Mesothelial cell of epicardium (in vitro differentiated cells): ENCODE results near the gene SNUPN. TPM values are rescaled to one million over a fixed set of nuclear protein-coding genes. Genes with fewer than 3 reads are reported as not detected.

ENCODE experiments used
- DNase-seq, 2 experiments: peaks; one replicate each; pipeline ENCODE4 v3.0.0; 2021; ENCODE audit warnings: low spot score in 2 of 2; ENCODE audit not compliant: unreplicated experiment in 2 of 2
- H3K27ac Mint-ChIP-seq: 2 replicates; pipeline ENCODE4 v1.8.0; 2021; ENCODE audit warnings: mixed read lengths
- H3K27me3 Mint-ChIP-seq: 2 replicates; pipeline ENCODE4 v1.8.0; 2021; ENCODE audit warnings: low read depth, mixed read lengths
- H3K36me3 Mint-ChIP-seq: 2 replicates; pipeline ENCODE4 v1.8.0; 2021; ENCODE audit warnings: mixed read lengths
- H3K4me1 Mint-ChIP-seq: 2 replicates; pipeline ENCODE4 v1.8.0; 2021; ENCODE audit warnings: mixed read lengths
- H3K4me3 Mint-ChIP-seq: 2 replicates; pipeline ENCODE4 v1.8.0; 2021; ENCODE audit warnings: mild to moderate bottlenecking, moderate library complexity, mixed read lengths
- H3K9me3 Mint-ChIP-seq: 2 replicates; pipeline ENCODE4 v1.8.0; 2021; ENCODE audit warnings: mixed read lengths
- CTCF ChIP-seq: fragments of 200-600 bp; sonication (generic); IDR thresholded peaks from one replicate; pipeline ENCODE4 v1.5.0; 2021; ENCODE audit warnings: antibody characterized with exemption; ENCODE audit not compliant: unreplicated experiment
- total RNA-seq: library from RNA; stranded (reverse); gene quantifications from 3 replicates; pipeline ENCODE4 v1.2.1, GENCODE V29; 2021

The SNUPN gene
- total RNA-seq, 1 donor from 2014 or later, result 23.0 TPM

GRCh38 chr15:75551091-75551490 lies 74.4 kb downstream of the SNUPN start:
- Mint-ChIP-seq H3K4me1 (no peaks in the 10 kb centered on the region), H3K27me3 (no peaks in the 10 kb centered on the region), H3K4me3 (no peak overlapping the region), H3K27ac (peak overlapping the region; percentile 6), H3K36me3 (no peaks in the 10 kb centered on the region), H3K9me3 (no peaks in the 10 kb centered on the region)
- TF ChIP-seq CTCF, result no peak
- DNase-seq, result no peak

Other genes starting within 250 kb of the SNUPN start
- 86.6 to 91.5 TPM (median 87.4 TPM) in 3 replicates for gene SIN3A, start 174.0 kb downstream of the SNUPN start, total RNA-seq
- gene PTPN9, start 46.4 kb downstream of the SNUPN start, total RNA-seq, result 32.1 to 36.2 TPM (median 32.1 TPM) in 3 replicates
- 38.6 to 43.6 TPM (median 39.0 TPM) in 3 replicates for gene IMP3, start 14.5 kb upstream of the SNUPN start, total RNA-seq
- gene SNX33, start 22.2 kb upstream of the SNUPN start, total RNA-seq, result 22.1 to 23.3 TPM (median 22.8 TPM) in 3 replicates
- gene CSPG4, start 87.1 kb upstream of the SNUPN start, total RNA-seq, result 11.3 to 11.8 TPM (median 11.4 TPM) in 3 replicates
- 30.1 to 32.0 TPM (median 31.6 TPM) in 3 replicates for gene UBE2Q2, start 217.7 kb upstream of the SNUPN start, total RNA-seq